Panc1 (cell line): ENCODE results near the gene MSRB1. TPM values are rescaled to one million over a fixed set of nuclear protein-coding genes. Genes with fewer than 3 reads are reported as not detected.

Experiments
- ATAC-seq: fragments of 200-7000 bp; cut with Tn5 transposase; 2 replicates; pipeline ENCODE4 v1.9.1; 2020; ENCODE audit warnings: mild to moderate bottlenecking, moderate library complexity
- BruUV-seq: library from RNA; stranded (reverse); fragments of 400-500 nt; replicated peaks from 2 replicates; lab custom pipeline; 2021; lab: Mats Ljungman, UMichigan
- CTCF ChIA-PET: fragments of 300-600 bp; sonication (Branson Sonifier 250); formaldehyde crosslinking; loops from one replicate; lab custom pipeline; 2022; ENCODE audit warnings: antibody characterized with exemption; lab: Charles Lee
- POLR2A ChIA-PET: fragments of 300-600 bp; sonication (Branson Sonifier 250); formaldehyde crosslinking; loops from one replicate; lab custom pipeline; 2022; ENCODE audit warnings: antibody characterized with exemption; lab: Charles Lee
- DNase-seq: peaks from one replicate; pipeline ENCODE4 v3.0.0-alpha.2; 2010; ENCODE audit warnings: low read depth, low spot score
- H3K27ac ChIP-seq: 2 replicates; pipeline ENCODE4 v1.5.1; 2011; ENCODE audit warnings: mild to moderate bottlenecking, low read length, inconsistent platforms
- H3K27me3 ChIP-seq: fragments of 200-500 bp; sonication (Bioruptor generic); 2 replicates; pipeline ENCODE4 v1.6.0; 2014; ENCODE audit warnings: low read length, inconsistent platforms; ENCODE audit not compliant: control insufficient read depth, insufficient read depth
- H3K36me3 ChIP-seq: fragments of 200-500 bp; sonication (Bioruptor generic); 2 replicates; pipeline ENCODE4 v1.5.1; 2014; ENCODE audit warnings: inconsistent platforms, mild to moderate bottlenecking, low read length, moderate library complexity; ENCODE audit not compliant: control insufficient read depth, insufficient read depth
- H3K4me1 ChIP-seq: 2 replicates; pipeline ENCODE4 v1.5.1; 2011; ENCODE audit warnings: inconsistent platforms, mild to moderate bottlenecking, low read length, moderate library complexity; ENCODE audit not compliant: control insufficient read depth, insufficient read depth
- H3K4me3 ChIP-seq, 2 experiments: 2 replicates each; pipeline ENCODE4 v1.5.1; 2011 to 2012; ENCODE audit warnings: low read depth in 2 of 2, low read length in 2 of 2, mild to moderate bottlenecking in 2 of 2, inconsistent platforms in 1 of 2, moderate library complexity in 1 of 2
- H3K9me3 ChIP-seq: fragments of 200-500 bp; sonication (Bioruptor generic); 2 replicates; pipeline ENCODE4 v1.5.1; 2014; ENCODE audit warnings: low read depth, mild to moderate bottlenecking, inconsistent platforms, low read length, moderate library complexity; ENCODE audit not compliant: control insufficient read depth, insufficient read depth
- POLR2AphosphoS5 ChIP-seq: IDR thresholded peaks from 2 replicates; pipeline ENCODE4 v1.6.1; 2012; ENCODE audit warnings: mild to moderate bottlenecking, low read depth, low read length, moderate library complexity
- REST ChIP-seq, 2 experiments: IDR thresholded peaks; 2 replicates each; pipeline ENCODE4 v1.6.1; 2011 to 2012; ENCODE audit warnings: low read depth in 2 of 2, control low read depth in 1 of 2, low read length in 1 of 2, mild to moderate bottlenecking in 1 of 2, moderate library complexity in 1 of 2; ENCODE audit not compliant: insufficient read depth in 1 of 2
- SIN3A ChIP-seq: IDR thresholded peaks from 2 replicates; pipeline ENCODE4 v1.6.1; 2012; ENCODE audit warnings: low read depth, mild to moderate bottlenecking, low read length, moderate library complexity, borderline replicate concordance; ENCODE audit not compliant: insufficient read depth
- TCF7L2 ChIP-seq: IDR thresholded peaks from 2 replicates; pipeline ENCODE4 v1.6.1; 2011; ENCODE audit warnings: mild to moderate bottlenecking, low read depth, low read length, inconsistent platforms
- in situ Hi-C: cut with HindIII; loops from 2 replicates; pipeline ENCODE4 v1.10.0; 2016; ENCODE audit warnings: low sequenced_read_pairs, low pct_unique_long_range_greater_than_20kb
- intact Hi-C: fragments of 100-400 bp; cut with micrococcal nuclease; formaldehyde crosslinking; loops from one replicate; pipeline ENCODE4 v1.10.0; 2022; ENCODE audit not compliant: unreplicated experiment
- total RNA-seq: library from RNA; stranded (reverse); gene quantifications from one replicate; pipeline ENCODE4 v1.2.1, GENCODE V29; 2021; ENCODE audit not compliant: unreplicated experiment
- TF ChIP-seq, protein P1 (sequence below): fragments of 450-650 bp; IDR thresholded peaks from 2 replicates; pipeline ENCODE4 v1.5.1; 2017; ENCODE audit warnings: mild to moderate bottlenecking

MSRB1 gene
- total RNA-seq, 1 experiment from 2014 or later, result 25.3 TPM

DNA sequence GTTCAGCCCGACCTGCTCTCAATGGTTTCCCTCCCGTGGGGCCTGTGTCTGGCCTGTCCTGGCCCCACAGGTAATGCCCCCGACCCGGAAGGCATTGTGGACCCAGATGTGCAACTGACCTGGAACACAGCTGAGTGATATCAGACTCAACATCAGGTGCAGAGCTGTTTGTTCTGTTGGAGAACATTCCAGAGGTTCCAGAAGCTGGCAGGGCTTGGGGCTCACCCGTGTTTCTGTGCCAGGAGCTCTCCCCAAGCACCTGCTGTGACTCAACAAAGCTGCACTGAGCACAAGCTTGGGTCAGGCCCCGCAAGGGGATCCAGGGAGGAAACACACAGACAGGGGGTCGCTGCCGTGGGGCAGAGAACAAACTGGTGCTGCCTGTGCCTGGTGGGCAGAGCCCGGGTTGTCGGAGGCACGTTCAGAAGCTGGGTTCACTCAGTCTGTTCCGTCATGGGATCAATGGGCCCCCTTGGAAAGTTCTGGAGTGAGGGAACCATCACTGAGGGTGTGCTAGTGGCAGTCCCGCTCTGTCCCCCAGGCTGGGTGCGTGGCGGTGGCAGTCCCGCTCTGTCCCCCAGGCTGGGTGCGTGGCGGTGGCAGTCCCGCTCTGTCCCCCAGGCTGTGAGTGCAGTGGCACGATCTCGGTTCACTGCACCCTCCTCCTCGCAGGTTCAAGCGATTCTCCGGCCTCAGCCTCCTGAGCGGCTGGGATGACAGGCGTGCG lies 46.9 kb downstream of the MSRB1 start:
- Histone ChIP-seq H3K36me3 (no peaks in the 10 kb centered on the region), H3K9me3 (no peaks in the 10 kb centered on the region), H3K4me3 (no peak overlapping the region), H3K4me1 (no peaks in the 10 kb centered on the region), H3K27me3 (no peaks in the 10 kb centered on the region), H3K27ac (no peak overlapping the region)
- in situ Hi-C loops (no loop called here), intact Hi-C loops (no loop called here)
- DNase-seq (no peak), ATAC-seq (no peak)
- TF ChIP-seq POLR2AphosphoS5 (no peak), REST (IDR thresholded peaks at IDR 0.05; ENCODE audit: insufficient read depth in 1 of 2, low read depth in 2 of 2, low read length in 1 of 2) (no peak), TCF7L2 (no peak), SIN3A (no peak)
- TF ChIP-seq, protein P1, sequence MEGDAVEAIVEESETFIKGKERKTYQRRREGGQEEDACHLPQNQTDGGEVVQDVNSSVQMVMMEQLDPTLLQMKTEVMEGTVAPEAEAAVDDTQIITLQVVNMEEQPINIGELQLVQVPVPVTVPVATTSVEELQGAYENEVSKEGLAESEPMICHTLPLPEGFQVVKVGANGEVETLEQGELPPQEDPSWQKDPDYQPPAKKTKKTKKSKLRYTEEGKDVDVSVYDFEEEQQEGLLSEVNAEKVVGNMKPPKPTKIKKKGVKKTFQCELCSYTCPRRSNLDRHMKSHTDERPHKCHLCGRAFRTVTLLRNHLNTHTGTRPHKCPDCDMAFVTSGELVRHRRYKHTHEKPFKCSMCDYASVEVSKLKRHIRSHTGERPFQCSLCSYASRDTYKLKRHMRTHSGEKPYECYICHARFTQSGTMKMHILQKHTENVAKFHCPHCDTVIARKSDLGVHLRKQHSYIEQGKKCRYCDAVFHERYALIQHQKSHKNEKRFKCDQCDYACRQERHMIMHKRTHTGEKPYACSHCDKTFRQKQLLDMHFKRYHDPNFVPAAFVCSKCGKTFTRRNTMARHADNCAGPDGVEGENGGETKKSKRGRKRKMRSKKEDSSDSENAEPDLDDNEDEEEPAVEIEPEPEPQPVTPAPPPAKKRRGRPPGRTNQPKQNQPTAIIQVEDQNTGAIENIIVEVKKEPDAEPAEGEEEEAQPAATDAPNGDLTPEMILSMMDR, result no peak
- BruUV-seq, result no TSS peak
- POLR2A ChIA-PET, result no interaction called here
- CTCF ChIA-PET, result no interaction called here

- DNase-seq (no peak), ATAC-seq (no peak)
- H3K27ac ChIP-seq, result no peak overlapping the region
- H3K9me3 ChIP-seq, result no peaks in the 10 kb centered on the region
- no TSS peak for BruUV-seq
- CTCF ChIA-PET, result interaction anchor here (0.7 kb wide), 1 partner anchor 110 kb away, joined by 3 read pairs; no protein-coding TSS in a partner anchor
- intact Hi-C loops (no loop called here), in situ Hi-C loops (no loop called here)
- H3K36me3 ChIP-seq, result no peaks in the 10 kb centered on the region
- POLR2A ChIA-PET, result no interaction called here
- H3K27me3 ChIP-seq, result no peaks in the 10 kb centered on the region; the same call in 1 of the 2 replicates
- no peaks in the 10 kb centered on the region for H3K4me1 ChIP-seq
- no peak overlapping the region for H3K4me3 ChIP-seq
- TF ChIP-seq SIN3A, result no peak
- no peak for TF ChIP-seq TCF7L2
Observed at GRCh38 chr16:1895068-1895467, 47.9 kb downstream of the MSRB1 start.

GRCh38 chr16:1890708-1891050 lies 52.3 kb downstream of the MSRB1 start:
- Histone ChIP-seq H3K4me1 (no peaks in the 10 kb centered on the region), H3K27me3 (no peaks in the 10 kb centered on the region; the same call in 1 of the 2 replicates), H3K27ac (no peak overlapping the region), H3K4me3 (no peak overlapping the region), H3K9me3 (no peaks in the 10 kb centered on the region), H3K36me3 (no peaks in the 10 kb centered on the region)
- intact Hi-C loops (no loop called here), in situ Hi-C loops (no loop called here)
- TF ChIP-seq TCF7L2 (no peak), SIN3A (no peak)
- CTCF ChIA-PET, result no interaction called here
- BruUV-seq, result no TSS peak
- no peak for DNase-seq
- POLR2A ChIA-PET, result no interaction called here
- ATAC-seq, result no peak
